Measurements from ENCODE around the gene AGRN.

AGRN gene

GRCh38 chr1:1032424-1032823 lies 12.5 kb downstream of the AGRN start:
- Histone ChIP-seq H3K9ac (no peak overlapping the region), H3K9me3 (ENCODE audit: control insufficient read depth, low read length) (no peaks in the 10 kb centered on the region), H3K36me3 (ENCODE audit: control insufficient read depth, insufficient read depth, low read length) (no peaks in the 10 kb centered on the region), H3K27me3 (ENCODE audit: control insufficient read depth, insufficient read depth, low read length) (no peaks in the 10 kb centered on the region), H2AFZ (peak overlapping the region; percentile 17), H3K4me3 (ENCODE audit: low read depth, low read length) (peak overlapping the region; percentile 1), H3K27ac (no peak overlapping the region), H3K4me1 (no peaks in the 10 kb centered on the region), H3K79me2 (no peaks in the 10 kb centered on the region), H3K4me2 (ENCODE audit: low read length) (peak overlapping the region; percentile 49)
- TF ChIP-seq CTCF (IDR thresholded peaks at IDR 0.05): no peak

GRCh38 chr1:1033009-1033587 lies 13.2 kb downstream of the AGRN start:
- peak overlapping the region; percentile 1 for H3K4me3 ChIP-seq (ENCODE audit: low read depth, low read length)
- peak; percentile 45 for TF ChIP-seq CTCF (IDR thresholded peaks at IDR 0.05)
- H3K4me1 ChIP-seq: no peaks in the 10 kb centered on the region
- no peaks in the 10 kb centered on the region for H3K27me3 ChIP-seq (ENCODE audit: control insufficient read depth, insufficient read depth, low read length)
- H3K9ac ChIP-seq: no peak overlapping the region
- H3K9me3 ChIP-seq (ENCODE audit: control insufficient read depth, low read length): no peaks in the 10 kb centered on the region
- no peaks in the 10 kb centered on the region for H3K36me3 ChIP-seq (ENCODE audit: control insufficient read depth, insufficient read depth, low read length)
- no peak overlapping the region for H3K27ac ChIP-seq
- no peak overlapping the region for H2AFZ ChIP-seq
- no peaks in the 10 kb centered on the region for H3K79me2 ChIP-seq
- H3K4me2 ChIP-seq (ENCODE audit: low read length): peak overlapping the region; percentile 49

GRCh38 chr1:1033731-1034438 lies 14.0 kb downstream of the AGRN start:
- no peaks in the 10 kb centered on the region for H3K79me2 ChIP-seq
- H2AFZ ChIP-seq: peak overlapping the region; percentile 60
- no peaks in the 10 kb centered on the region for H3K4me1 ChIP-seq
- peak overlapping the region; percentile 79 for H3K4me2 ChIP-seq (ENCODE audit: low read length)
- H3K27ac ChIP-seq: no peak overlapping the region
- no peaks in the 10 kb centered on the region for H3K9me3 ChIP-seq (ENCODE audit: control insufficient read depth, low read length)
- H3K9ac ChIP-seq: no peak overlapping the region
- H3K36me3 ChIP-seq (ENCODE audit: control insufficient read depth, insufficient read depth, low read length): no peaks in the 10 kb centered on the region
- no peak for TF ChIP-seq CTCF (IDR thresholded peaks at IDR 0.05)
- H3K27me3 ChIP-seq (ENCODE audit: control insufficient read depth, insufficient read depth, low read length): no peaks in the 10 kb centered on the region
- H3K4me3 ChIP-seq (ENCODE audit: low read depth, low read length): peak overlapping the region; percentile 46

GRCh38 chr1:1034439-1034781 lies 14.5 kb downstream of the AGRN start:
- Histone ChIP-seq H2AFZ (peak overlapping the region; percentile 60), H3K4me3 (ENCODE audit: low read depth, low read length) (peak overlapping the region; percentile 46), H3K79me2 (no peaks in the 10 kb centered on the region), H3K9me3 (ENCODE audit: control insufficient read depth, low read length) (no peaks in the 10 kb centered on the region), H3K36me3 (ENCODE audit: control insufficient read depth, insufficient read depth, low read length) (no peaks in the 10 kb centered on the region), H3K4me2 (ENCODE audit: low read length) (peak overlapping the region; percentile 79), H3K27me3 (ENCODE audit: control insufficient read depth, insufficient read depth, low read length) (no peaks in the 10 kb centered on the region), H3K27ac (no peak overlapping the region), H3K4me1 (no peaks in the 10 kb centered on the region), H3K9ac (no peak overlapping the region)
- peak; percentile 14 for TF ChIP-seq CTCF (IDR thresholded peaks at IDR 0.05)

Data from parathyroid adenoma (tissue), 2 donors.